ENCODE measurements around the gene OR8A1.

Gene OR8A1

DNA sequence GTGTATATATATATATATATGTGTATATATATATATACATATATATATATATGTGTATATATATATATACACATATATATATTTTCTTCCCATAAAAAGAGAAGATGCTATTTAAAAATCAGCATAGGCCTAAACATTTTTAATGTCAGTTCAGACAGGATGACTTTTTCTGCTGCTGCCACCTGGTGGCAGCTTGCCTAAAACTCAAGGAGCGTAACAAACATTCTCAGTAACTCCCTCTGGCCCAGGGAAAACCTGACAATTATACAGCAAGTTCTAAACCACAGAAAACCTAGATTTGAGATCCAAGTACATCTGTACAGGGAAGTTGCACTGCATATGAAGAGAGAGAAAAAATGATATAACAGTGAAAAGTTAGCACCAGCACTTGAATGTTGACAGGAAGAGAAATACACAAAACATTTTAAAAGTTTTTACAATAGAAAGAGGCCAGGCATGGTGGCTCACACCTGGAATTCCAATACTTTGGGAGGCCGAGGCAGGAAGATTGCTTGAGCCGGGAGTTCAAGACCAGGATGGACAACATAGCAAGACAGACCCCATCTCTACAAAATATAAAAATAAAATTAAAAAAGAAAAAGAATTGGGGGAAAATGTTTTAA lies 16.6 kb downstream of the OR8A1 start:
- H3K4me3 ChIP-seq = no peak overlapping the region
- DNase-seq (ENCODE audit: low spot score) = no peak
- TF ChIP-seq, protein P1, sequence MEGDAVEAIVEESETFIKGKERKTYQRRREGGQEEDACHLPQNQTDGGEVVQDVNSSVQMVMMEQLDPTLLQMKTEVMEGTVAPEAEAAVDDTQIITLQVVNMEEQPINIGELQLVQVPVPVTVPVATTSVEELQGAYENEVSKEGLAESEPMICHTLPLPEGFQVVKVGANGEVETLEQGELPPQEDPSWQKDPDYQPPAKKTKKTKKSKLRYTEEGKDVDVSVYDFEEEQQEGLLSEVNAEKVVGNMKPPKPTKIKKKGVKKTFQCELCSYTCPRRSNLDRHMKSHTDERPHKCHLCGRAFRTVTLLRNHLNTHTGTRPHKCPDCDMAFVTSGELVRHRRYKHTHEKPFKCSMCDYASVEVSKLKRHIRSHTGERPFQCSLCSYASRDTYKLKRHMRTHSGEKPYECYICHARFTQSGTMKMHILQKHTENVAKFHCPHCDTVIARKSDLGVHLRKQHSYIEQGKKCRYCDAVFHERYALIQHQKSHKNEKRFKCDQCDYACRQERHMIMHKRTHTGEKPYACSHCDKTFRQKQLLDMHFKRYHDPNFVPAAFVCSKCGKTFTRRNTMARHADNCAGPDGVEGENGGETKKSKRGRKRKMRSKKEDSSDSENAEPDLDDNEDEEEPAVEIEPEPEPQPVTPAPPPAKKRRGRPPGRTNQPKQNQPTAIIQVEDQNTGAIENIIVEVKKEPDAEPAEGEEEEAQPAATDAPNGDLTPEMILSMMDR (IDR thresholded peaks at IDR 0.05) = peak; percentile 17
- no peak overlapping the region for H3K27ac ChIP-seq

DNA sequence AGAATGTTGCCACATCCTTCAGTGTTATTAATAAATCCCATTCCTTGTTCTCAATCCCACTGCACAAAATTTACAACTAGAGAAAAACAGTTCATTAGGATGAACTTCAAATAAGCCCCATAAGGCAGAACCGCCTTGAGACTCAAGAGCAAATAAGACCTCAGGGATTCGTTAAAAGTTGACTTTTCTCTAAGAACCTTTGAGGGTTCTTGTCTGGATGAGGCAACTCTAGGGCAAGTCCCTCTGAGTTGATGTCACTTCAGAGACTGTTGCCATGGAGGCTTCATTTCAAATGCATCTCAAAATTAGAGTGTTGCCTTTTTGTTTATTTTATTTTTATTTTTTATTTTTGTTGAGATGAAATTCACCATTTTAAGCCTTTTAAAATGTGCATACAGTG lies 21.6 kb downstream of the OR8A1 start:
- H3K27ac ChIP-seq = no peak overlapping the region
- TF ChIP-seq, protein P1 (IDR thresholded peaks at IDR 0.05) = no peak
- H3K4me3 ChIP-seq = no peak overlapping the region
- no peak for DNase-seq (ENCODE audit: low spot score)

DNA sequence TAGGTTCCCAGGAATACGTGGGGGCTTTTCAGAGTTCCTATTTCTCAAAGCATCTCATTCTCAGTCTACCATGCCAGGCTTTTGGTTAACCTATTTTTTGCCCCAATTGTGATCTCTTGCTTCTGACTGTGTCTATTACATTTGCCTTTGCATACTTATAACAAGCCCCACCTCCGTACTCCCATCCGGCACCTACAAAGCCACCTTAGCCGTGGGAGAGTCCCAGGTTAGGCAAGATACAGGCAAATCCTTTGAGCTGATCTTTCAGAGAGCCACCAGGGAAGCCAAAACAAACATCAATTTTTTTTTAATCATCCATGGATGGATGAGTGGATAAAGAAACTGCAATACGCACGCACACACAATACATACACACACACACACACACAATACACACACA lies 22.8 kb downstream of the OR8A1 start:
- TF ChIP-seq, protein P1 (IDR thresholded peaks at IDR 0.05) = no peak
- H3K4me3 ChIP-seq = no peak overlapping the region
- DNase-seq (ENCODE audit: low spot score) = no peak
- no peak overlapping the region for H3K27ac ChIP-seq

DNA sequence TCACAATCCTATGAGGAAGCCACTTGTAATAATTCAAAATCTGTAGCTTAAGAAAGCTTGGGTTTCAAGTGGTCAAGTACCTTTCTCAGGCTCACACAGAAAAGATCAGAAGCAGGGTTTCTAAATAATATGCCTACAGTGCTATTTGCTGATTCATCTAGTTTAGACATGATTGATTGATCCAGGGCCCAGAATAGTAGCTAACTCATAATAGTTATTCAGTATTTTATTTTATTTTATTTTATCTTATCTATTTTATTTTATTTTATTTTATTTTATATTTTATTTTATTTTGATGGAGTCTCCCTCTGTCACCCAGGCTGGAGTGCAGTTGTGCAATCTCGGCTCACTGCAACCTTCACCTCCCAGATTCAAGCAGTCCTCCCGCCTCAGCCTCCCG lies 25.5 kb downstream of the OR8A1 start:
- H3K4me3 ChIP-seq = no peak overlapping the region
- TF ChIP-seq, protein P1 (IDR thresholded peaks at IDR 0.05) = no peak
- DNase-seq (ENCODE audit: low spot score) = no peak
- no peak overlapping the region for H3K27ac ChIP-seq

DNA sequence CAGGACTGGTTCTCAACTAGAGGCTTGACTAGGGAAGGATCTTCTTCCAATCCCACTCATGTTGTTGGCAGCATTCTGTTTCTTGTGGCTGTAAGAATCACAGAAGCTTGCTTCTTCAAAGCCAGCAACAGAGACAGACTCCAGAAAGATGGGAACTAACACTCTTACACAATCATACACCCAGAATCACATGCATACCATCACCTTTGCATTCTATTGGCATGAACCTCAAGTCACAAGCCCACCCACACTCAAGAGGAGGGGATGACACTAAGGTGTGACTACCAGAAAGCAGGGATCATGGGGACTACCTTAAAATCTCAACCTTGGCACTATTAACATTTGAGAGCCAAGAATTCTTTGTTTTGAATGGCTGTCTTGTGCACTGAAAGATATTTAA lies 27.8 kb downstream of the OR8A1 start:
- H3K27ac ChIP-seq = no peak overlapping the region
- TF ChIP-seq, protein P1 (IDR thresholded peaks at IDR 0.05) = no peak
- no peak overlapping the region for H3K4me3 ChIP-seq
- DNase-seq (ENCODE audit: low spot score) = no peak

DNA sequence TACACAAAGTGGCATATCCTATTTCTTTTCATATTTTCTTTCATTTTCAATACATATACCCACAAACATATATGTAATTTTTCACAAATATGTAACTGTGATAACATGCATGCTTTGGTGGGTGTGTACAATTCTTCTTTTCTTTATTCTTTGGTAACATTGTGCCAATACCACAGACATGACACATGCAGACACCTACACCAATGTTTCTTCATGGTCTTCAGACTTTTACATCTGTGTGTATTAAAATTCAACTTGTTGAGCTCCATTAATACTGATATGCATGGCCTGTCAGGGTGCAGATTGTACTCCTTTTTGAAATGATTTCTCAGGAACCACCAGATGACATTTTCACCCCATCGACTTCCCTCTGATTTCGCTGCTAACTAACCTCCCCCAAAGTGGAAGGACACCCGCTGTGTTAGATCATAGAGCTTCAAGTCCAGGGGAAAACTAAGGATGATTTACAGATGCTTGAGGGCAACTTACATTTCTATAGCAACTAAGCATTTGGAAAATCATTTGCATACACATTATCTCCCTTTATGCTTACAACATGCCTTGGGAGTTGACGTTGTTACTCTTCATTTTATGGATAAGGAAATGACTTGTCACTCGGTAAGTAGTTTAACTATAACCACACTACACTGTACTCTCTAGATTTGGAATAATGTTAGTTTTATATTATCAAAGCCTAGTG lies 31.0 kb downstream of the OR8A1 start:
- no peak overlapping the region for H3K4me3 ChIP-seq

More for the DNA sequence above, 31.0 kb downstream of the OR8A1 start:
- no peak overlapping the region for H3K27ac ChIP-seq
- DNase-seq (ENCODE audit: low spot score) = no peak
- TF ChIP-seq, protein P1 (IDR thresholded peaks at IDR 0.05) = no peak
